Measurements from ENCODE around the gene SLC13A3. TPM values are rescaled to one million over a fixed set of nuclear protein-coding genes. Genes with fewer than 3 reads are reported as not detected.

The SLC13A3 gene
- total RNA-seq, 3 donors from 2014 or later (not counting 1 experiment from before 2014, with no cell fraction given) = 0.63 TPM; not detected in 1

DNA sequence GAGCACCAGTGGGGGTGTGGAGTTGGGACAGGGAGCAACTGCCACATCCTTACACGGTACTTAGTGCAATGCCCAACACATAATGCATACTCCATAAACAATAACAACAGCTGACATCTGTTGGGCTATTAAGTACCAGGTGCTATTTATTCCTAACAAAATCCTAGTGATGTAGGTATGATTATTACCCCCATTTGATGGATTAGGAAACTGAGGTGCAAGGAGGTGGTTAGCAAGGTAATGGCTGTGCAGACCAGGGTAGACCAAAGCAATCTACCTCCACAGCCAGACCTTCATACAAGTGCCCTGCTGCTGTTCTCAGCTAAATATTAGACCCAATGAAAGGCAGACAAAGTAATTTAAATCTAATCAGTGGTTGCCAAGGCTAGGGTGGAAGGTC, 36.8 kb downstream of the SLC13A3 start:
- Mint-ChIP-seq H3K4me3 (no peak overlapping the region), H3K9me3 (no peaks in the 10 kb centered on the region), H3K4me1 (no peaks in the 10 kb centered on the region), H3K27me3 (ENCODE audit: low read depth in 2 of 2) (peaks cover 9 to 24% of the 10 kb centered on the region in 2 donors), H3K36me3 (no peaks in the 10 kb centered on the region), H3K27ac (no peak overlapping the region)
- H3K4me1 ChIP-seq (ENCODE audit: control insufficient read depth, insufficient read depth, low read length) = no peaks in the 10 kb centered on the region
- DNase-seq (no peak), ATAC-seq (no peak)
- no peaks in the 10 kb centered on the region for H3K36me3 ChIP-seq (ENCODE audit: control insufficient read depth, insufficient read depth, low read length)
- no peaks in the 10 kb centered on the region for H3K9me3 ChIP-seq (ENCODE audit: control insufficient read depth, insufficient read depth, low read length)
- H3K4me3 ChIP-seq (ENCODE audit: low read length) = no peak overlapping the region
- intact Hi-C loops (cut with micrococcal nuclease) = no loop called here
- no peak overlapping the region for H3K27ac ChIP-seq (ENCODE audit: low read length)
- TF ChIP-seq, protein P1, sequence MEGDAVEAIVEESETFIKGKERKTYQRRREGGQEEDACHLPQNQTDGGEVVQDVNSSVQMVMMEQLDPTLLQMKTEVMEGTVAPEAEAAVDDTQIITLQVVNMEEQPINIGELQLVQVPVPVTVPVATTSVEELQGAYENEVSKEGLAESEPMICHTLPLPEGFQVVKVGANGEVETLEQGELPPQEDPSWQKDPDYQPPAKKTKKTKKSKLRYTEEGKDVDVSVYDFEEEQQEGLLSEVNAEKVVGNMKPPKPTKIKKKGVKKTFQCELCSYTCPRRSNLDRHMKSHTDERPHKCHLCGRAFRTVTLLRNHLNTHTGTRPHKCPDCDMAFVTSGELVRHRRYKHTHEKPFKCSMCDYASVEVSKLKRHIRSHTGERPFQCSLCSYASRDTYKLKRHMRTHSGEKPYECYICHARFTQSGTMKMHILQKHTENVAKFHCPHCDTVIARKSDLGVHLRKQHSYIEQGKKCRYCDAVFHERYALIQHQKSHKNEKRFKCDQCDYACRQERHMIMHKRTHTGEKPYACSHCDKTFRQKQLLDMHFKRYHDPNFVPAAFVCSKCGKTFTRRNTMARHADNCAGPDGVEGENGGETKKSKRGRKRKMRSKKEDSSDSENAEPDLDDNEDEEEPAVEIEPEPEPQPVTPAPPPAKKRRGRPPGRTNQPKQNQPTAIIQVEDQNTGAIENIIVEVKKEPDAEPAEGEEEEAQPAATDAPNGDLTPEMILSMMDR (IDR thresholded peaks at IDR 0.05) = no peak
- no CpG with 5 or more reads among the region's 1 CpG for WGBS (ENCODE audit: insufficient coverage)
- H3K27me3 ChIP-seq (ENCODE audit: control insufficient read depth, insufficient read depth, low read length) = no peaks in the 10 kb centered on the region

DNA sequence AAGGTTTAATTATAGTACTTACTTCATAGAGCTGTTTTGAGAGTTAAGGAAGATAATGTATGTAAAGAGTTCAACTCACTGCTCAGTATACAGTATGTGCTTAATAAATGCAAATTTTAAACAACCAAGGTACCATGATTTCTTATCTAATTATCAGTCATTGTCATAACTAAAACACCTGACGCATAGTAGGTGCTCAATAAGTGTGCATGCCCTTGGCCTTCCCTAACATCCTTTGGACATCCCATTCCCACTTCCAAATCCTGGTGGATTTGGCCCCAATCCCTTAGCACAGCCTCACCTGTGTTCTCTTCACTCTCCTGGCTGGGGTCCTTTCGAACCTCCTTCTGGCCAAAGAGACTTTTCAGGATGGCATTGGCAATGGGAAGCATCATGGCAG, 41.1 kb downstream of the SLC13A3 start:
- no peaks in the 10 kb centered on the region for H3K4me1 Mint-ChIP-seq
- ATAC-seq = no peak
- Histone ChIP-seq H3K36me3 (ENCODE audit: control insufficient read depth, insufficient read depth, low read length) (no peaks in the 10 kb centered on the region), H3K4me3 (ENCODE audit: low read length) (no peak overlapping the region), H3K9me3 (ENCODE audit: control insufficient read depth, insufficient read depth, low read length) (no peaks in the 10 kb centered on the region), H3K4me1 (ENCODE audit: control insufficient read depth, insufficient read depth, low read length) (no peaks in the 10 kb centered on the region), H3K27me3 (ENCODE audit: control insufficient read depth, insufficient read depth, low read length) (no peaks in the 10 kb centered on the region), H3K27ac (ENCODE audit: low read length) (no peak overlapping the region)
- TF ChIP-seq, protein P1 (IDR thresholded peaks at IDR 0.05) = no peak
- no peak for DNase-seq
- H3K27me3 Mint-ChIP-seq (ENCODE audit: low read depth in 2 of 2) = peaks cover 0 to 14% of the 10 kb centered on the region in 2 donors
- H3K36me3 Mint-ChIP-seq = no peaks in the 10 kb centered on the region
- no peaks in the 10 kb centered on the region for H3K9me3 Mint-ChIP-seq
- intact Hi-C loops (cut with micrococcal nuclease) = no loop called here
- H3K27ac Mint-ChIP-seq = no peak overlapping the region
- 89% methylated on average over 2 of the region's 2 CpGs for WGBS (ENCODE audit: insufficient coverage)
- H3K4me3 Mint-ChIP-seq = no peak overlapping the region

DNA sequence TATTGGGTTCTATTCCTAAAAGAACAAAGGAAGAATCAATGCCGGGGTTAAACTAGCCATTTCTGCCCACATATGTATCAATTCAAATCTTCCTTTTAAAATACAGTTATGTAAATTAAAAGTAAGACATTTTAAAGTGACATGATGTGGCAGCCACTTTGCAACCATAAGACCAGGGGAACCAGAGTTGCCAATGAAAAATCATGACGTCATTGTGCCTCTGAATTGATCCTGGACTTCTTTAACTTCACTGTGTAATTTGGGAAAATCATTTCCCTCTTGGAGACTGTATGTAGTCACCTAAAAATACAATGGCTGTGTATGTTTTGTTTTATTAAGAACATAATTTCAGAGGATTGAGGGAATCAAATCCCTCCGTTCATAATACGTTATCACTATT, 42.2 kb downstream of the SLC13A3 start:
- Mint-ChIP-seq H3K9me3 (no peaks in the 10 kb centered on the region), H3K36me3 (no peaks in the 10 kb centered on the region), H3K4me3 (no peak overlapping the region), H3K27ac (no peak overlapping the region), H3K4me1 (no peaks in the 10 kb centered on the region), H3K27me3 (ENCODE audit: low read depth in 2 of 2) (peaks cover 0 to 12% of the 10 kb centered on the region in 2 donors)
- Histone ChIP-seq H3K9me3 (ENCODE audit: control insufficient read depth, insufficient read depth, low read length) (no peaks in the 10 kb centered on the region), H3K27ac (ENCODE audit: low read length) (no peak overlapping the region), H3K4me3 (ENCODE audit: low read length) (no peak overlapping the region), H3K27me3 (ENCODE audit: control insufficient read depth, insufficient read depth, low read length) (no peaks in the 10 kb centered on the region), H3K36me3 (ENCODE audit: control insufficient read depth, insufficient read depth, low read length) (no peaks in the 10 kb centered on the region), H3K4me1 (ENCODE audit: control insufficient read depth, insufficient read depth, low read length) (no peaks in the 10 kb centered on the region)
- DNase-seq (no peak), ATAC-seq (no peak)
- intact Hi-C loops (cut with micrococcal nuclease) = no loop called here
- 90% methylated on average over 1 of the region's 4 CpGs for WGBS (ENCODE audit: insufficient coverage)
- TF ChIP-seq, protein P1 (IDR thresholded peaks at IDR 0.05) = no peak

DNA sequence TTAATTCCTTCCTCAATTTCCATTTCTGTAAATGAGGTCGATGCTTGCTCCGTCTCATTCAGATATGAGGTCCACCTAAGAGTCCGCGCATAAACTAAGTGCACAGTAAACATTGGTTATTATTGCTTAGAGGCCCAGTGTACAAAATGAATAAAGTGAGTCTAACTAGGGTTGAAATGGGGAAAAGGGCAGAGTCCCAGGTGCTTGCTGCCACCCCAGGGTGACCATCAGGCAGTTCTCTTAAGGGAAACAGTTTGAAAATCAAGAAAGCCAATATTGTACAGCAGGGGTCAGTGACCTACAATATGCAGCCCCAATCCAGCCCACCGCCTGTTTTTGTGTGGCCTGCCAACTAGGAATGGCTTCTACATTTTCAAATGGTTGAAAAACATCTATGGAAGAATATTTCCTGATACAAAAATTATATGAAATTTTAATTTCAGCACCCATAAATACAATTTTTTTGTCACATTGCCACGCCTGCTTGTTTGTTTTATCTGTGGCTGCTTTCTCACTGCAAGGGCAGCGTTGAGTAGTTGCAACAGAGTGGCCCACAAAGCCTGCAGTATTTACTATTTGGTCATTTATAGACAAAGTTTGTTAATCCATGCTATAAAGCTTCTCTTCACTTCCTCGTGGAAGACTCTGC, 43.3 kb downstream of the SLC13A3 start:
- H3K27me3 ChIP-seq (ENCODE audit: control insufficient read depth, insufficient read depth, low read length) = no peaks in the 10 kb centered on the region
- H3K9me3 ChIP-seq (ENCODE audit: control insufficient read depth, insufficient read depth, low read length) = no peaks in the 10 kb centered on the region
- H3K27ac Mint-ChIP-seq = no peak overlapping the region
- WGBS (ENCODE audit: insufficient coverage) = 82% methylated on average over 8 of the region's 8 CpGs
- no peaks in the 10 kb centered on the region for H3K36me3 Mint-ChIP-seq
- no peaks in the 10 kb centered on the region for H3K4me1 Mint-ChIP-seq
- H3K4me1 ChIP-seq (ENCODE audit: control insufficient read depth, insufficient read depth, low read length) = no peaks in the 10 kb centered on the region
- ATAC-seq (no peak), DNase-seq (no peak)
- no peak overlapping the region for H3K27ac ChIP-seq (ENCODE audit: low read length)
- H3K4me3 ChIP-seq (ENCODE audit: low read length) = no peak overlapping the region
- H3K27me3 Mint-ChIP-seq (ENCODE audit: low read depth in 2 of 2) = peaks cover 0 to 8% of the 10 kb centered on the region in 2 donors
- no peak overlapping the region for H3K4me3 Mint-ChIP-seq
- TF ChIP-seq, protein P1 (IDR thresholded peaks at IDR 0.05) = no peak
- H3K36me3 ChIP-seq (ENCODE audit: control insufficient read depth, insufficient read depth, low read length) = no peaks in the 10 kb centered on the region
- intact Hi-C loops (cut with micrococcal nuclease) = no loop called here
- no peaks in the 10 kb centered on the region for H3K9me3 Mint-ChIP-seq

All from natural killer cell (primary cell).